DND-41 (cell line): ENCODE results near the gene C7orf33.
A peak's percentile ranks its signal among the peaks of the same experiment; 100 is the strongest.

ENCODE experiments used
- ATAC-seq: fragments of 200-7000 bp; cut with Tn5 transposase; 3 replicates; pipeline ENCODE4 v1.9.1; 2021; ENCODE audit warnings: low read depth; ENCODE audit not compliant: insufficient read depth
- DNase-seq: peaks from one replicate; pipeline ENCODE4 v3.0.0-alpha.2; 2020
- H2AFZ ChIP-seq: 2 replicates; pipeline ENCODE4 v1.6.0; 2012; ENCODE audit warnings: low read depth, low read length
- H3K27ac ChIP-seq: 2 replicates; pipeline ENCODE4 v1.5.1; 2012; ENCODE audit warnings: low read length, inconsistent platforms
- H3K27me3 ChIP-seq: fragments of 200-600 bp; sonication (generic); 2 replicates; pipeline ENCODE4 v1.6.0; 2012; ENCODE audit warnings: low read length, mild to moderate bottlenecking, inconsistent platforms; ENCODE audit not compliant: insufficient read depth, poor library complexity
- H3K36me3 ChIP-seq: 2 replicates; pipeline ENCODE4 v1.5.1; 2012; ENCODE audit warnings: low read length, inconsistent platforms; ENCODE audit not compliant: insufficient read depth
- H3K4me1 ChIP-seq: 2 replicates; pipeline ENCODE4 v1.5.1; 2012; ENCODE audit warnings: mild to moderate bottlenecking, low read length; ENCODE audit not compliant: insufficient read depth
- H3K4me2 ChIP-seq: 2 replicates; pipeline ENCODE4 v1.6.0; 2012; ENCODE audit warnings: mild to moderate bottlenecking, moderate library complexity, low read length, inconsistent platforms; ENCODE audit not compliant: insufficient read depth
- H3K4me3 ChIP-seq, 2 experiments: fragments of 200-600 bp in 1 of 2; shearing (Covaris generic) in 1 of 2; 2 replicates each; pipeline ENCODE4 v1.5.1; 2012 to 2016; ENCODE audit warnings: inconsistent platforms in 2 of 2, low read length in 2 of 2, mild to moderate bottlenecking in 2 of 2, low read depth in 1 of 2, moderate library complexity in 1 of 2
- H3K79me2 ChIP-seq: 2 replicates; pipeline ENCODE4 v1.6.0; 2012; ENCODE audit warnings: low read length, inconsistent platforms; ENCODE audit not compliant: insufficient read depth
- H3K9ac ChIP-seq: 2 replicates; pipeline ENCODE4 v1.6.0; 2012; ENCODE audit warnings: low read depth, mild to moderate bottlenecking, inconsistent platforms, low read length, moderate library complexity
- H3K9me3 ChIP-seq: 2 replicates; pipeline ENCODE4 v1.5.1; 2012; ENCODE audit warnings: low read length, moderate library complexity, mild to moderate bottlenecking, inconsistent platforms; ENCODE audit not compliant: insufficient read depth, severe bottlenecking
- H4K20me1 ChIP-seq: 2 replicates; pipeline ENCODE4 v1.6.0; 2012; ENCODE audit warnings: low read length; ENCODE audit not compliant: insufficient read depth
- EZH2 ChIP-seq: IDR thresholded peaks from 3 replicates; pipeline ENCODE4 v1.6.1; 2012; ENCODE audit warnings: borderline replicate concordance, low read depth, mild to moderate bottlenecking, moderate library complexity, low read length, inconsistent platforms; ENCODE audit not compliant: severe bottlenecking
- TF ChIP-seq, protein P1 (sequence below): IDR thresholded peaks from 2 replicates; pipeline ENCODE4 v1.5.1; 2012; ENCODE audit warnings: borderline replicate concordance, low read length, moderate library complexity, mild to moderate bottlenecking; ENCODE audit not compliant: poor library complexity, severe bottlenecking; ENCODE audit errors: extremely low read depth

Gene C7orf33

GRCh38 chr7:148611692-148612091 is 21.1 kb downstream of the C7orf33 start:
- TF ChIP-seq, protein P1, sequence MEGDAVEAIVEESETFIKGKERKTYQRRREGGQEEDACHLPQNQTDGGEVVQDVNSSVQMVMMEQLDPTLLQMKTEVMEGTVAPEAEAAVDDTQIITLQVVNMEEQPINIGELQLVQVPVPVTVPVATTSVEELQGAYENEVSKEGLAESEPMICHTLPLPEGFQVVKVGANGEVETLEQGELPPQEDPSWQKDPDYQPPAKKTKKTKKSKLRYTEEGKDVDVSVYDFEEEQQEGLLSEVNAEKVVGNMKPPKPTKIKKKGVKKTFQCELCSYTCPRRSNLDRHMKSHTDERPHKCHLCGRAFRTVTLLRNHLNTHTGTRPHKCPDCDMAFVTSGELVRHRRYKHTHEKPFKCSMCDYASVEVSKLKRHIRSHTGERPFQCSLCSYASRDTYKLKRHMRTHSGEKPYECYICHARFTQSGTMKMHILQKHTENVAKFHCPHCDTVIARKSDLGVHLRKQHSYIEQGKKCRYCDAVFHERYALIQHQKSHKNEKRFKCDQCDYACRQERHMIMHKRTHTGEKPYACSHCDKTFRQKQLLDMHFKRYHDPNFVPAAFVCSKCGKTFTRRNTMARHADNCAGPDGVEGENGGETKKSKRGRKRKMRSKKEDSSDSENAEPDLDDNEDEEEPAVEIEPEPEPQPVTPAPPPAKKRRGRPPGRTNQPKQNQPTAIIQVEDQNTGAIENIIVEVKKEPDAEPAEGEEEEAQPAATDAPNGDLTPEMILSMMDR: peak; percentile 9
- TF ChIP-seq EZH2: no peak
- H3K79me2 ChIP-seq: no peaks in the 10 kb centered on the region
- H3K27me3 ChIP-seq: peaks cover 47% of the 10 kb centered on the region
- no peaks in the 10 kb centered on the region for H3K4me1 ChIP-seq
- no peak for ATAC-seq
- H4K20me1 ChIP-seq: 0 out of 2 replicates have a peak, but pooled peaks cover 4% of the 10 kb centered on the region
- H3K9me3 ChIP-seq: no peaks in the 10 kb centered on the region
- no peaks in the 10 kb centered on the region for H3K36me3 ChIP-seq
- H3K9ac ChIP-seq: no peak overlapping the region
- no peak overlapping the region for H3K4me2 ChIP-seq
- DNase-seq: no peak
- H2AFZ ChIP-seq: no peak overlapping the region
- H3K27ac ChIP-seq: no peak overlapping the region
- H3K4me3 ChIP-seq: no peak overlapping the region

- Histone ChIP-seq H3K4me3 (no peak overlapping the region), H4K20me1 (0 out of 2 replicates have a peak, but pooled peaks cover 4% of the 10 kb centered on the region), H3K9ac (no peak overlapping the region), H3K4me2 (no peak overlapping the region), H3K79me2 (no peaks in the 10 kb centered on the region), H3K36me3 (no peaks in the 10 kb centered on the region), H3K4me1 (no peaks in the 10 kb centered on the region), H3K27me3 (peaks cover 36% of the 10 kb centered on the region), H3K27ac (no peak overlapping the region), H3K9me3 (peaks cover 4% of the 10 kb centered on the region), H2AFZ (no peak overlapping the region)
- ATAC-seq (no peak), DNase-seq (no peak)
- TF ChIP-seq, protein P1: no peak
- TF ChIP-seq EZH2: no peak
These were observed 24.6 kb downstream of the C7orf33 start for GRCh38 chr7:148615085-148615730.

GRCh38 chr7:148620749-148621359 is 30.3 kb downstream of the C7orf33 start:
- Histone ChIP-seq H3K36me3 (no peaks in the 10 kb centered on the region), H3K4me2 (no peak overlapping the region), H3K79me2 (no peaks in the 10 kb centered on the region), H3K27me3 (peaks cover 43% of the 10 kb centered on the region), H3K4me1 (no peaks in the 10 kb centered on the region), H2AFZ (no peak overlapping the region), H3K4me3 (no peak overlapping the region), H3K27ac (no peak overlapping the region), H3K9me3 (peaks cover 4% of the 10 kb centered on the region), H3K9ac (no peak overlapping the region), H4K20me1 (no peaks in the 10 kb centered on the region; the same call in 1 of the 2 replicates)
- ATAC-seq (no peak), DNase-seq (no peak)
- TF ChIP-seq, protein P1: no peak
- no peak for TF ChIP-seq EZH2
